ENCODE results near the gene CECR2. TPM values are rescaled to one million over a fixed set of nuclear protein-coding genes. Genes with fewer than 3 reads are reported as not detected.

CECR2 gene
- total RNA-seq, 1 experiment from 2014 or later: not detected

DNA sequence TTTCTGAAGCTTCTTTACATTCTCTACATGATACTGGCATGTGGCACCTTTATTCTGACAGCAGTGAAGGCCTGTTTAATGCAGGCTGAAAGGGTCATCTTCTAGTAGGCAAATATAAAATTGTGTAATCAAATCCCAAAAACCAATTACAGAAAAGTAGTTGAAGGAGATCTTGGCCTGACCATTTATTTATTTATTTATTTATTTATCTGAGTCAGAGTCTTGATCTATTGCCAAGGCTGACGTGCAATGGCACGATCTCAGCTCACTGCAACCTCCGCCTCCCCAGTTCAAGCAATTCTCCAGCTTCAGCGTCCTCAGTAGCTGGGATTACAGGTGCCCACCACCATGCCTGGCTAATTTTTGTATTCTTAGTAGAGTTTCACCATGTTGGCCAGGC lies 22.7 kb upstream of the CECR2 start:
- Histone ChIP-seq H3K27me3 (ENCODE audit: low read length) (peaks cover 9% of the 10 kb centered on the region), H3K79me2 (ENCODE audit: low read length) (no peaks in the 10 kb centered on the region), H4K20me1 (ENCODE audit: low read length) (no peaks in the 10 kb centered on the region), H3K27ac (ENCODE audit: low read length) (no peak overlapping the region), H3K4me2 (ENCODE audit: low read length) (no peak overlapping the region), H3K9me3 (ENCODE audit: low read length) (no peaks in the 10 kb centered on the region), H3K9me2 (replicated peaks; ENCODE audit: low read length) (no peaks in the 10 kb centered on the region), H3K36me3 (ENCODE audit: low read depth, low read length) (no peaks in the 10 kb centered on the region), H3F3A (ENCODE audit: low read length, unreplicated experiment) (no peaks in the 10 kb centered on the region), H3K4me3 (ENCODE audit: low read length) (no peak overlapping the region), H3K4me1 (ENCODE audit: insufficient read depth, low read length) (no peaks in the 10 kb centered on the region), H3K9ac (ENCODE audit: low read length) (no peak overlapping the region), H2AFZ (ENCODE audit: low read length) (no peak overlapping the region)
- ATAC-seq: no peak
- no TSS peak for BruUV-seq (replicated peaks)
- CTCF ChIA-PET: no interaction called here
- no peak for DNase-seq
- intact Hi-C loops (cut with micrococcal nuclease): no loop called here
- POLR2A ChIA-PET (ENCODE audit: unreplicated experiment): no interaction called here
- TF ChIP-seq, protein P1, sequence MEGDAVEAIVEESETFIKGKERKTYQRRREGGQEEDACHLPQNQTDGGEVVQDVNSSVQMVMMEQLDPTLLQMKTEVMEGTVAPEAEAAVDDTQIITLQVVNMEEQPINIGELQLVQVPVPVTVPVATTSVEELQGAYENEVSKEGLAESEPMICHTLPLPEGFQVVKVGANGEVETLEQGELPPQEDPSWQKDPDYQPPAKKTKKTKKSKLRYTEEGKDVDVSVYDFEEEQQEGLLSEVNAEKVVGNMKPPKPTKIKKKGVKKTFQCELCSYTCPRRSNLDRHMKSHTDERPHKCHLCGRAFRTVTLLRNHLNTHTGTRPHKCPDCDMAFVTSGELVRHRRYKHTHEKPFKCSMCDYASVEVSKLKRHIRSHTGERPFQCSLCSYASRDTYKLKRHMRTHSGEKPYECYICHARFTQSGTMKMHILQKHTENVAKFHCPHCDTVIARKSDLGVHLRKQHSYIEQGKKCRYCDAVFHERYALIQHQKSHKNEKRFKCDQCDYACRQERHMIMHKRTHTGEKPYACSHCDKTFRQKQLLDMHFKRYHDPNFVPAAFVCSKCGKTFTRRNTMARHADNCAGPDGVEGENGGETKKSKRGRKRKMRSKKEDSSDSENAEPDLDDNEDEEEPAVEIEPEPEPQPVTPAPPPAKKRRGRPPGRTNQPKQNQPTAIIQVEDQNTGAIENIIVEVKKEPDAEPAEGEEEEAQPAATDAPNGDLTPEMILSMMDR (conservative IDR thresholded peaks at IDR 0.05; ENCODE audit: low read depth, low read length): no peak
- no peak for TF ChIP-seq EZH2phosphoT487 (IDR thresholded peaks at IDR 0.05; ENCODE audit: borderline replicate concordance, low read length)
- TF ChIP-seq EZH2 (IDR thresholded peaks at IDR 0.05; ENCODE audit: low read length, unreplicated experiment): no peak

DNA sequence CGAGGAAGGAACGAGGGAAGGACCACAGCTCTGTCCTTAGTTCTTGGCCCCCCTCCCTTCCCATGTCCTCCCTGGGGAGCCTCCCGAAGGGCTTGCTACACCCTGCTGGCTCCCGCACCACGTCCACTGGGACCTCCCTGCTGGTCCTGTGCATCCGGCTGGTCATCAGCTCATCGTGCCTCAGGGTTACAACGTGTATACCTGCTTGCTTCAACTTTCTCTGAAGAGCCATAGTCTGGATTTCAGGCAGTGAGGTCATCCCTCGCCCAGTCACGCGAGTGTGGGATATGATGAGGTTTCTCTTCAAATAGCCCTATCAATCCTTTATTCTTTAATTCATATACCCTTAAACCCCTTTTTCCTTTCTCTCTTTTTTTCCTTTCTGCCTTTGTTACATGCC lies 21.5 kb upstream of the CECR2 start:
- no TSS peak for BruUV-seq (replicated peaks)
- Histone ChIP-seq H3K4me3 (ENCODE audit: low read length) (no peak overlapping the region), H3K4me2 (ENCODE audit: low read length) (no peak overlapping the region), H3K36me3 (ENCODE audit: low read depth, low read length) (no peaks in the 10 kb centered on the region), H3K9me2 (replicated peaks; ENCODE audit: low read length) (no peaks in the 10 kb centered on the region), H3K9me3 (ENCODE audit: low read length) (no peaks in the 10 kb centered on the region), H3K79me2 (ENCODE audit: low read length) (no peaks in the 10 kb centered on the region), H3F3A (ENCODE audit: low read length, unreplicated experiment) (no peaks in the 10 kb centered on the region), H4K20me1 (ENCODE audit: low read length) (no peaks in the 10 kb centered on the region), H3K4me1 (ENCODE audit: insufficient read depth, low read length) (no peaks in the 10 kb centered on the region), H3K9ac (ENCODE audit: low read length) (no peak overlapping the region), H3K27me3 (ENCODE audit: low read length) (peaks cover 9% of the 10 kb centered on the region), H3K27ac (ENCODE audit: low read length) (no peak overlapping the region), H2AFZ (ENCODE audit: low read length) (no peak overlapping the region)
- ATAC-seq (no peak), DNase-seq (no peak)
- intact Hi-C loops (cut with micrococcal nuclease): no loop called here
- TF ChIP-seq, protein P1 (conservative IDR thresholded peaks at IDR 0.05; ENCODE audit: low read depth, low read length): no peak
- CTCF ChIA-PET: no interaction called here
- POLR2A ChIA-PET (ENCODE audit: unreplicated experiment): no interaction called here

DNA sequence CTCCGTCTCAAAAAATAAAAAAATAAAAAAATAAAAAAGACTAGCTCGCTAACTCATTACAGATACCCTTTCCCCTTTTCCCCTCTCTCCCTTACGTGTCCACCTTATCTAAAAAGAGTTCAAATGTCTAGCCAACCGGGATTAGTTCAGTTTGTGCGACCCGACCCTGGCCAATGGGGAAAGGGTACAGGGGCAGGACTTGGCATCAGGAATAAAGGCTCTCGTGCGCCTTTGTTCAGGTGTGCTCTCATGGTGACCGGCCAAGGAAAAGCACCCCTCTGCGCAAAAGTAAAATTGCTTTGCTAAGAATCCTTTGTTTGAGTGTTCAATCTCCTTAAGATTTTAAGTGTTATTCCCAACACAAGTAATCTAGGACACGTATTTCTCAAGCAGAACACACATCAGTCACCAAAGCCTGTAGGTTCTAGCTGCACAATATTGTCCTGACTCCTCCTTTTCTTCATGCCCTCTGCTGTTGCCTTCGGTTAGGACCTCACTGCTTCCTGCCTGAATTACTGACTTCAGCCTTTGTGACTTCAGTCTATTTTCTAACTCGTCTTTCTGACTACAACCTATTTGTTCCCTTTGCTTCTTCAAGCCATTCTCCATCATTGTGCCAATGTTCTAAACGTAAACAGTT lies 20.7 kb upstream of the CECR2 start:
- H2AFZ ChIP-seq (ENCODE audit: low read length): no peak overlapping the region
- no peak overlapping the region for H3K27ac ChIP-seq (ENCODE audit: low read length)
- H3K4me2 ChIP-seq (ENCODE audit: low read length): 0 out of 2 replicates have a peak overlapping the region, but pooled peaks have one; percentile 34
- no peak for ATAC-seq
- no TSS peak for BruUV-seq (replicated peaks)
- DNase-seq: no peak
- H3K9me3 ChIP-seq (ENCODE audit: low read length): no peaks in the 10 kb centered on the region
- intact Hi-C loops (cut with micrococcal nuclease): no loop called here
- no peaks in the 10 kb centered on the region for H3K36me3 ChIP-seq (ENCODE audit: low read depth, low read length)
- ChIA-PET POLR2A (ENCODE audit: unreplicated experiment) (no interaction called here), CTCF (no interaction called here)
- no peaks in the 10 kb centered on the region for H3K79me2 ChIP-seq (ENCODE audit: low read length)
- no peaks in the 10 kb centered on the region for H3F3A ChIP-seq (ENCODE audit: low read length, unreplicated experiment)
- peaks cover 9% of the 10 kb centered on the region for H3K27me3 ChIP-seq (ENCODE audit: low read length)
- H3K9me2 ChIP-seq (replicated peaks; ENCODE audit: low read length): no peaks in the 10 kb centered on the region
- H3K4me1 ChIP-seq (ENCODE audit: insufficient read depth, low read length): no peaks in the 10 kb centered on the region
- H4K20me1 ChIP-seq (ENCODE audit: low read length): no peaks in the 10 kb centered on the region
- no peak for TF ChIP-seq EZH2 (IDR thresholded peaks at IDR 0.05; ENCODE audit: low read length, unreplicated experiment)
- TF ChIP-seq EZH2phosphoT487 (IDR thresholded peaks at IDR 0.05; ENCODE audit: borderline replicate concordance, low read length): no peak
- TF ChIP-seq, protein P1 (conservative IDR thresholded peaks at IDR 0.05; ENCODE audit: low read depth, low read length): no peak
- no peak overlapping the region for H3K9ac ChIP-seq (ENCODE audit: low read length)
- no peak overlapping the region for H3K4me3 ChIP-seq (ENCODE audit: low read length)
